IMR-90 (cell line): ENCODE measurements around the gene AMOTL1. TPM values are rescaled to one million over a fixed set of nuclear protein-coding genes. Genes with fewer than 3 reads are reported as not detected.

Source experiments
- ATAC-seq: fragments of 200-7000 bp; cut with Tn5 transposase; 2 replicates; pipeline ENCODE4 v1.9.1; 2020; ENCODE audit warnings: low read depth, mild to moderate bottlenecking, moderate library complexity
- BruUV-seq: library from RNA; stranded (reverse); fragments of 400-500 nt; replicated peaks from 2 replicates; lab custom pipeline; 2021; lab: Mats Ljungman, UMichigan
- CTCF ChIA-PET: fragments of 300-600 bp; formaldehyde crosslinking; extraction: SDS; loops from one replicate; lab custom pipeline; 2021; ENCODE audit warnings: antibody characterized with exemption; lab: Yijun Ruan, JAX
- POLR2A ChIA-PET: fragments of 300-600 bp; sonication (Branson Sonifier 250); formaldehyde crosslinking; loops from one replicate; lab custom pipeline; 2022; ENCODE audit warnings: antibody characterized with exemption; ENCODE audit not compliant: unreplicated experiment; lab: Charles Lee
- DNase-seq: peaks from one replicate; pipeline ENCODE4 v3.0.0; 2013
- H2AFZ ChIP-seq: replicated peaks from 2 replicates; pipeline ENCODE3; 2013; ENCODE audit warnings: low read length, mild to moderate bottlenecking; ENCODE audit not compliant: poor library complexity
- H2AK5ac ChIP-seq: 2 replicates; pipeline ENCODE4 v1.6.1; 2013; ENCODE audit warnings: low read depth, low read length, inconsistent platforms
- H2AK9ac ChIP-seq: replicated peaks from 2 replicates; pipeline ENCODE3; 2013; ENCODE audit warnings: mild to moderate bottlenecking, low read depth, low read length, moderate library complexity; ENCODE audit not compliant: poor library complexity
- H2BK120ac ChIP-seq: 2 replicates; pipeline ENCODE4 v1.6.1; 2013; ENCODE audit warnings: low read depth, low read length, inconsistent platforms
- H2BK15ac ChIP-seq: 3 replicates; pipeline ENCODE4 v1.6.1; 2013; ENCODE audit warnings: low read depth, low read length, inconsistent platforms
- H2BK20ac ChIP-seq: 2 replicates; pipeline ENCODE4 v1.6.1; 2013; ENCODE audit warnings: low read depth, mild to moderate bottlenecking, inconsistent platforms, low read length, moderate library complexity
- H2BK5ac ChIP-seq: 2 replicates; pipeline ENCODE4 v1.6.1; 2013; ENCODE audit warnings: mild to moderate bottlenecking, low read depth, low read length, inconsistent platforms; ENCODE audit not compliant: poor library complexity, severe bottlenecking
- H3K14ac ChIP-seq: replicated peaks from 2 replicates; pipeline ENCODE4 v1.6.1; 2013; ENCODE audit warnings: low read depth, low read length, inconsistent platforms
- H3K18ac ChIP-seq: 2 replicates; pipeline ENCODE4 v1.6.1; 2013; ENCODE audit warnings: low read depth, low read length, control low read depth
- H3K23ac ChIP-seq: 2 replicates; pipeline ENCODE4 v1.6.1; 2013; ENCODE audit warnings: low read depth, low read length, inconsistent platforms
- H3K27ac ChIP-seq: 2 replicates; pipeline ENCODE4 v1.5.1; 2013; ENCODE audit warnings: mild to moderate bottlenecking, control low read depth, low read length; ENCODE audit not compliant: insufficient read depth
- H3K27me3 ChIP-seq: 2 replicates; pipeline ENCODE4 v1.6.1; 2013; ENCODE audit warnings: low read length; ENCODE audit not compliant: control insufficient read depth, insufficient read depth
- H3K36me3 ChIP-seq: 2 replicates; pipeline ENCODE4 v1.6.1; 2013; ENCODE audit warnings: low read length, mixed read lengths; ENCODE audit not compliant: control insufficient read depth, insufficient read depth
- H3K4ac ChIP-seq: 2 replicates; pipeline ENCODE4 v1.6.1; 2013; ENCODE audit warnings: low read depth, low read length, inconsistent platforms
- H3K4me1 ChIP-seq: 2 replicates; pipeline ENCODE4 v1.6.1; 2013; ENCODE audit warnings: low read length, mixed read lengths; ENCODE audit not compliant: control insufficient read depth, insufficient read depth
- H3K4me2 ChIP-seq: 2 replicates; pipeline ENCODE4 v1.6.1; 2013; ENCODE audit warnings: low read depth, mild to moderate bottlenecking, control low read depth, low read length, moderate library complexity
- H3K4me3 ChIP-seq: 2 replicates; pipeline ENCODE4 v1.5.1; 2013; ENCODE audit warnings: low read depth, mild to moderate bottlenecking, control low read depth, low read length, moderate library complexity; ENCODE audit not compliant: insufficient read depth
- H3K56ac ChIP-seq: 2 replicates; pipeline ENCODE4 v1.6.1; 2013; ENCODE audit warnings: low read length, inconsistent platforms; ENCODE audit not compliant: insufficient read depth; ENCODE audit errors: extremely low read depth
- H3K79me1 ChIP-seq, 2 experiments: 2 replicates each; pipeline ENCODE4 v1.6.1; 2013; ENCODE audit warnings: low read length in 2 of 2, inconsistent platforms in 1 of 2, low read depth in 1 of 2
- H3K9ac ChIP-seq: 2 replicates; pipeline ENCODE4 v1.6.1; 2013; ENCODE audit warnings: low read depth, low read length, control low read depth
- H3K9me1 ChIP-seq: 2 replicates; pipeline ENCODE4 v1.6.1; 2013; ENCODE audit warnings: low read length, inconsistent platforms; ENCODE audit not compliant: insufficient read depth
- H3K9me3 ChIP-seq: 2 replicates; pipeline ENCODE4 v1.6.1; 2013; ENCODE audit warnings: low read length; ENCODE audit not compliant: control insufficient read depth, insufficient read depth
- H4K20me1 ChIP-seq: 2 replicates; pipeline ENCODE4 v1.6.1; 2013; ENCODE audit warnings: low read length, inconsistent platforms; ENCODE audit not compliant: insufficient read depth
- H4K5ac ChIP-seq: 2 replicates; pipeline ENCODE4 v1.6.1; 2013; ENCODE audit warnings: mild to moderate bottlenecking, low read depth, low read length, control low read depth
- H4K8ac ChIP-seq, 2 experiments: 2 replicates each; pipeline ENCODE4 v1.6.1; 2013; ENCODE audit warnings: low read depth in 2 of 2, low read length in 2 of 2, control low read depth in 1 of 2, inconsistent platforms in 1 of 2
- H4K91ac ChIP-seq: 2 replicates; pipeline ENCODE4 v1.6.1; 2013; ENCODE audit warnings: low read depth, low read length, inconsistent platforms; ENCODE audit not compliant: insufficient read depth
- FOS ChIP-seq: fragments of 150-350 bp; IDR thresholded peaks from 2 replicates; pipeline ENCODE4 v1.6.1; 2016; ENCODE audit warnings: low read depth, low read length
- MAFK ChIP-seq: IDR thresholded peaks from 2 replicates; pipeline ENCODE4 v1.6.1; 2012; ENCODE audit warnings: low read depth, low read length, improper control_type of control experiment
- MXI1 ChIP-seq: IDR thresholded peaks from 2 replicates; pipeline ENCODE4 v1.6.1; 2012; ENCODE audit warnings: low read depth, mild to moderate bottlenecking, low read length, moderate library complexity, borderline replicate concordance
- NFE2L2 ChIP-seq: fragments of 150-350 bp; IDR thresholded peaks from 2 replicates; pipeline ENCODE4 v1.6.1; 2016; ENCODE audit warnings: low read depth, mild to moderate bottlenecking, low read length
- USF2 ChIP-seq: fragments of 150-350 bp; IDR thresholded peaks from 2 replicates; pipeline ENCODE4 v1.6.1; 2017; ENCODE audit warnings: mild to moderate bottlenecking, antibody characterized with exemption, low read length, low read depth
- WGBS, 2 experiments: methylation state at CpG; one replicate each; pipeline versions ENCODE4 v1.1.5 to v1.1.7; 2013; ENCODE audit warnings: missing lambda C conversion rate in 2 of 2; ENCODE audit not compliant: insufficient read length in 1 of 2; ENCODE audit errors: extremely low coverage in 2 of 2; 5-methylcytosine and 5-hydroxymethylcytosine counted together
- dilution Hi-C: fragments of 300-500 bp; cut with HindIII; formaldehyde crosslinking; loops from one replicate; pipeline ENCODE4 v1.14.3; 2018; ENCODE audit warnings: low sequenced_read_pairs; ENCODE audit not compliant: unreplicated experiment
- in situ Hi-C: fragments of 300-500 bp; cut with MboI; formaldehyde crosslinking; loops from 3 replicates; pipeline ENCODE4 v1.14.3; 2019; ENCODE audit warnings: low sequenced_read_pairs, inconsistent platforms, mixed read lengths
- intact Hi-C: fragments of 100-400 bp; cut with micrococcal nuclease; formaldehyde crosslinking; loops from 2 replicates; pipeline ENCODE4 v1.10.0; 2022
- polyA plus RNA-seq, 3 experiments: library from polyadenylated mRNA; depleted of rRNA; stranded (reverse); fragments of >200 nt; gene quantifications; 2 replicates each; pipeline ENCODE4 v1.2.3, GENCODE V29; 2012; ENCODE audit warnings: low replicate concordance in 1 of 3
- total RNA-seq: library from RNA; depleted of rRNA; stranded (reverse); fragments of >200 nt; gene quantifications from 2 replicates; pipeline ENCODE4 v1.2.3, GENCODE V29; 2012

The AMOTL1 gene
- total and polyA plus RNA-seq, 2 of the 4 experiments (the other 2 are of a cell fraction), result 18.6 to 49.5 TPM

GRCh38 chr11:94909371-94909820 is 141.2 kb downstream of the AMOTL1 start:
- intact Hi-C loops, result no loop called here
- no peak overlapping the region for H3K9ac ChIP-seq
- H3K27ac ChIP-seq, result no peak overlapping the region

More at GRCh38 chr11:94909371-94909820, 141.2 kb downstream of the AMOTL1 start:
- CTCF ChIA-PET, result no interaction called here
- peak; percentile 36; the same call in 1 of the 2 replicates for TF ChIP-seq NFE2L2
- peak; percentile 66 for TF ChIP-seq MXI1
- no peak for TF ChIP-seq MAFK
- TF ChIP-seq FOS, result peak; percentile 50
- 0 out of 2 replicates have a peak, but pooled peaks have one; percentile 8 for TF ChIP-seq USF2
- BruUV-seq, result no TSS peak
- Histone ChIP-seq H3K23ac (peak overlapping the region; percentile 3; the same call in 1 of the 2 replicates), H4K20me1 (no peaks in the 10 kb centered on the region), H3K4ac (peak overlapping the region; percentile 31), H3K9me3 (0 out of 2 replicates have a peak, but pooled peaks cover under 1% of the 10 kb centered on the region), H3K79me1 (no peaks in the 10 kb centered on the region), H3K4me3 (no peak overlapping the region), H3K27me3 (no peaks in the 10 kb centered on the region), H2AFZ (no peak overlapping the region), H3K56ac (0 out of 2 replicates have a peak overlapping the region, but pooled peaks have one; percentile 33), H2BK120ac (0 out of 2 replicates have a peak overlapping the region, but pooled peaks have one; percentile 3), H3K9me1 (peaks cover 12% of the 10 kb centered on the region; the same call in 1 of the 2 replicates), H4K91ac (peak overlapping the region; percentile 8; the same call in 1 of the 2 replicates), H3K4me1 (peaks cover 15% of the 10 kb centered on the region), H3K4me2 (peak overlapping the region; percentile 2; the same call in 1 of the 2 replicates), H4K5ac (peak overlapping the region; percentile 33; the same call in 1 of the 2 replicates), H2BK20ac (peak overlapping the region; percentile 42; the same call in 1 of the 2 replicates), H3K14ac (peak overlapping the region; percentile 30; the same call in 1 of the 2 replicates), H3K18ac (peak overlapping the region; percentile 11; the same call in 1 of the 2 replicates), H2AK5ac (peak overlapping the region; percentile 79), H4K8ac (peak overlapping the region in 1 of 2 experiments; percentile 7; a peak in 1 of 4 replicates), H2BK5ac (peak overlapping the region; percentile 4), H2AK9ac (no peak overlapping the region), H3K36me3 (peaks cover 2% of the 10 kb centered on the region; the same call in 1 of the 2 replicates), H2BK15ac (peak overlapping the region; percentile 49; the same call in 1 of the 3 replicates)
- DNase-seq (peak; percentile 81), ATAC-seq (peak; percentile 72)
- dilution Hi-C loops, result no loop called here
- POLR2A ChIA-PET, result no interaction called here
- WGBS, 2 experiments, result 60% methylated on average over 1 of the region's 4 CpGs; no CpG with 5 or more reads in 1 of the 2 experiments
- in situ Hi-C loops, result no loop called here
